ENCODE results near the gene SPTBN5. TPM values are rescaled to one million over a fixed set of nuclear protein-coding genes. Genes with fewer than 3 reads are reported as not detected.

SPTBN5 gene
- total RNA-seq: under 0.01 and 0.49 TPM in 2 replicates

DNA sequence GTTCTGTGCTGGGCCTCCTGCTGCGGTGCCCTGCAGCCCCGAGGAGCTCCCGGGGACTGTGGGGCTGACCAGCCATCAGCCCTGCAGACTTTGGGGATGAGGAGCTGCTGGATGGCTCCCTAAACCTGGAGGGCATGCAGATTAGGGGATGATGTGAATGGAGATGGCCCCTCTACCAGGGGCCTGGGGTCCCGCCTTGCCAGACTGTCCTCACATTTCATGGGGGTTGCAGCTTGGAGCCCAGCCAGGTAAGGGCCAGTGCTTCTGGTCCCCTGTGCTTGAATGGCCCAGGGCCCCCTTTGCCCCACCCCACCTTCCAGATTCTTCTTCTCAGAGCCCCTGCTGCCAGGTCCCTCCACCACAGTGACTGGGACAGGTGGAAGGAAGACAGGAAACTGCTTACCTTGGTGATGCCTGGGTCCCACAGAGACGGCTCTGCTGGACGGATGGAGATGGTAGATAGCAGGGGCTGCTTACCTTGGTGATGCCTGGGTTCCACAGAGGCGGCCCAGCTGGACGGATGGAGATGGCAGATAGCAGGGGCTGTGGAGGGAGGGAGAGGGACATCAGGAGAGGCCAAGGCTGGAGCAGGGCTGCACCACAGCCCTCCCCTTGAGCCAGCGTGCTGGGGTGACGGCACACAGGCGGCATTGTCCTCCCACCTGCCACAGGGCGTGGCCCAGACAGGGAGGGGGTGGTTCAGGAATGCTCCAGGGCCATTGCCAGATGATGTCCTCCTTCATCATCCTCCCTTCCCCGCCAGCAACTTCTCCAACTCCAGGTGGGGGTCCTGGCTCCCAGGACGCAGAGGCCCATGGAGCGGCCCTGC, at the start of gene SPTBN5:
Gene SPTBN5, minus strand, starts transcription at position 632 of the 829 bp plus-strand sequence. Its CDS starts 556 bp downstream, at position 76.

DNA sequence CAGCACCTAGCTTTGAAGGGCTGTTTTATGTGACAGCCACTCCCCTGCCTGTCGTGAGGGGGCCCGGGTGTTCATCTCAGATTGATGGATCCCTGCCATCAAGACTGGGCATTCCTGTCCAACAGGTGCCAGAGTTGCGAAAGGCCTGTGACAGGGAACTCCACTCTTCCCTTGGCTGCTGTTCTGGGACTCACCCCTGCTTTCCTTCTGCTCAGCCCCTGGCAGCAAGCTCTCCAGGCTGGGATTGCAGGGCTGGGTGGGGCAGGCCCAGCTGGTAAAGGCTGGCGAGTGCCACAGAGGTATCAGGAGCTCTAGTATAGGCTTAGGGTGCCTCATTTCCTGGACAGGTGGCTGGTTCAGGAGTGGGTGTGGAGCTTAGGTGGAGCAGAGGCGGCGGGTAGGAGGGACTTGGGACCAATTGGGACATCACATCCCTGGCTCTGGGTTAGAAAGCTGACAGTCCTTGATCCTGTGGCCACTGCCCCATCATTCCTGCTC, 55.4 kb downstream of the SPTBN5 start, which contains the start of gene PLA2G4B:
Gene PLA2G4B, plus strand, starts transcription at position 448 of the 498 bp plus-strand sequence. CDS start 67 bp downstream, outside the sequence.

DNA sequence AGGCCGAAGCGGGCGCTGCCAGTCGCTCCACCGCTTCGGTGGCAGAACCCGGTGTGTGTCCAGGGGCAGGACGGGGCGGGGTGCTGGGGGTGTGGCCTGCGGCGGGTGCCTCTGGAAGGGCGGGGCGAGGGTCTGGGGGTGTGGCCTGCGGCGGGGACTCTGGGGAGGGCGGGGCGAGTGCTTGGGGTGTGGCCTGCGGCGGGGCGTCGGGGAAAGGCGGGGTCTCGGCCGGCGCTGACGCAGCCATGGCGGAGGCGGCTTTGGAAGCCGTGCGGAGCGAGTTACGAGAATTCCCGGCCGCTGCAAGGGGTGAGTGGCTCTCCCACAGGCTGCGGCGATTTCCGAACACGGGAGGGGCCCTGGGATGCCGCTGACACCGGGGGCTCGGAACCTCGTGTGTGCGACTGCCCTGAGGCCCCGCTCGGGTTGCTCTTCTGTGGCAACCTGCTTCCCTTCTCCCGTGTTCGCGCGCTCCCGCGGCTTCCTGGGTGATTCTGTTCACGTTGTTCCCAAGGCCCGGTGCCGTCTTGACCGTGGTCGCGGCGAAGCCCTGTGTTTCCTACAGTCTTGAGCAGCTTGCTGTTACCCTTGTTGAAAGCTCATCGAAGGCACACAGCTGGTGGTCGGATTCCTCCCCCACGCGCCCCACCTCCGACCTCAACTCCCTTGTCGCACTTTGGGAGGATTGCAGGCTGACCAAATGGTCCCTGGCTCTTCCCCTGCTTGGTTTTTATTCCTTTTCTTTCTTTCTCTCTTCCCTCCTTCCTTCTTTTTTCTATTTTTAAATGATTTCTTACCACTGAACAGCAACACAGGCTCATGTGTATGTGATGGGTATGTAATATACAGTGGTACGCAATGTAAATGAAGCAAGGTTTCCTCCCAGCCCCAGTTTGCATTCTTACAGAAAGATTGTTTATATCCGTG, 65.7 kb downstream of the SPTBN5 start, which contains the start of gene JMJD7:
Gene JMJD7, plus strand, starts transcription at position 213 of the 927 bp plus-strand sequence. Its CDS starts 33 bp downstream, at position 246.

Other genes starting within 250 kb of the SPTBN5 start
- 8.7 and 12.4 TPM in 2 replicates for gene MGA, start 233.6 kb downstream of the SPTBN5 start, total RNA-seq
- 15.3 and 24.2 TPM in 2 replicates for gene MAPKBP1, start 119.6 kb downstream of the SPTBN5 start, total RNA-seq
- gene JMJD7, start 66.0 kb downstream of the SPTBN5 start, total RNA-seq: 28.8 and 30.1 TPM in 2 replicates
- gene PLA2G4B, start 55.2 kb downstream of the SPTBN5 start, total RNA-seq: 18.6 and 21.8 TPM in 2 replicates
- gene EHD4, start 78.5 kb upstream of the SPTBN5 start, total RNA-seq: 30.4 and 38.6 TPM in 2 replicates
- 3.7 and 5.1 TPM in 2 replicates for gene PLA2G4E, start 127.0 kb upstream of the SPTBN5 start, total RNA-seq
- gene PLA2G4D, start 200.5 kb upstream of the SPTBN5 start, total RNA-seq: not detected in 2 replicates